ENCODE measurements around the gene MYO18A.
A peak's percentile ranks its signal among the peaks of the same experiment; 100 is the strongest.

The MYO18A gene

DNA sequence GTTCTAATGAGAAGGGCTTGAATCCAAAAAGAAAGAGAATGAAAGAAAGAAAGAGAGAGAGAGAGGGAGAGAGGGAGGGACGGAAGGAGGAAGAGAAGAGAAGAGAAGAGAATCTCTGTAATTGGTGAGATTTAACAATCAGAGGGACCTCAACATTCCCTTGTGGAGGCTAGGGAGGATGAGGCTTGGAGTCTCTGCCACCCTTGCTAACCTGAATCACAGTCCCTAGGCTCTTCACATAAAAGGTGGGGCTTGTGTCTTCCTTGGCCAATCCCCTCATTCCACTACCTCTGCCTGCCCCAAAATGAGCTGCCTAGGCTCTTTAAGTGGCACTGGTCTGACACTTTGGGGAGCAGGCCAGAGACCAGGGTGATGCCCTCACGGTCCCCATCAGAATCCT lies 107.2 kb downstream of the MYO18A start:
- no peaks in the 10 kb centered on the region for H3K4me1 ChIP-seq (ENCODE audit: control insufficient read depth, insufficient read depth, low read length)
- CTCF ChIA-PET = interaction anchor here (0.5 to 0.8 kb wide), 4 partner anchors 21 to 108 kb away, joined by 3 to 7 read pairs (median 3); no protein-coding TSS in a partner anchor
- H3K27ac ChIP-seq (ENCODE audit: extremely low read depth, low read depth, low read length) = no peak overlapping the region
- POLR2A ChIA-PET = interaction anchor here (0.6 kb wide), 2 partner anchors 13 to 374 kb away, joined by 4 read pairs; no protein-coding TSS in a partner anchor
- no peak overlapping the region for H3K4me3 ChIP-seq (ENCODE audit: low read depth, low read length)
- no peaks in the 10 kb centered on the region for H3K9me3 ChIP-seq (ENCODE audit: control insufficient read depth, insufficient read depth, low read depth, low read length)
- TF ChIP-seq ZNF366 (tag by site-specific recombination; conservative IDR thresholded peaks at IDR 0.05) = 0 out of 2 replicates have a peak, but pooled peaks have one; percentile 39
- TF ChIP-seq, protein P1, sequence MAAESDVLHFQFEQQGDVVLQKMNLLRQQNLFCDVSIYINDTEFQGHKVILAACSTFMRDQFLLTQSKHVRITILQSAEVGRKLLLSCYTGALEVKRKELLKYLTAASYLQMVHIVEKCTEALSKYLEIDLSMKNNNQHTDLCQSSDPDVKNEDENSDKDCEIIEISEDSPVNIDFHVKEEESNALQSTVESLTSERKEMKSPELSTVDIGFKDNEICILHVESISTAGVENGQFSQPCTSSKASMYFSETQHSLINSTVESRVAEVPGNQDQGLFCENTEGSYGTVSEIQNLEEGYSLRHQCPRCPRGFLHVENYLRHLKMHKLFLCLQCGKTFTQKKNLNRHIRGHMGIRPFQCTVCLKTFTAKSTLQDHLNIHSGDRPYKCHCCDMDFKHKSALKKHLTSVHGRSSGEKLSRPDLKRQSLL (tag by site-specific recombination; IDR thresholded peaks at IDR 0.05) = no peak
- peaks cover 0 to 7% of the 10 kb centered on the region in 2 experiments; a peak in 1 of 3 replicates for H3K36me3 ChIP-seq (ENCODE audit: control insufficient read depth in 2 of 2, insufficient read depth in 1 of 2, low read length in 2 of 2)

DNA sequence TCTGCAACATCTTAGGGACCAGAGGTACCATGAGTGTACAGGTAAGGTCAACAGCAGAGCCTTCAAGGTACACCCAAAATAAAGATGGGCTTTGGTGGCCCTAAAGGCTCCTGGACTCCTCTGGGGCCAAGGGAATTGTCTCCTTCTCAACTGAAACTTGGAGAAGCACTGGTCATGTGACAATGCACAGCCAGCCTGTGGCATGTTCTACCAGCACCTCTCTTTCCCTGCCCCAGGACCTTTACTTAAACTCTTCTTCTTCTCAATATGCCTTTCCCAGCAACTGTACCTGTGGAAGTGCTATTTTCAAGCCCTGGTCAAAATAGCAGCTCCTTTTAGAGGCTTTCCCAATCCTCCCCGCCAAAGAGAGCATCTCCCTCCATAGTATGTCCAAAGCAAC lies 108.9 kb downstream of the MYO18A start:
- H3K27ac ChIP-seq (ENCODE audit: extremely low read depth, low read depth, low read length) = no peak overlapping the region
- H3K36me3 ChIP-seq (ENCODE audit: control insufficient read depth in 2 of 2, insufficient read depth in 1 of 2, low read length in 2 of 2) = no peaks in the 10 kb centered on the region
- H3K4me3 ChIP-seq (ENCODE audit: low read depth, low read length) = no peak overlapping the region
- ChIA-PET CTCF (interaction anchor here (1.2 kb wide), 1 partner anchor 41 kb away, joined by 4 read pairs; no protein-coding TSS in a partner anchor), POLR2A (interaction anchor here (0.6 kb wide), 1 partner anchor 31 kb away, joined by 5 read pairs; no protein-coding TSS in a partner anchor)
- TF ChIP-seq ZNF23 (tag by site-specific recombination; IDR thresholded peaks at IDR 0.05; ENCODE audit: borderline replicate concordance) (no peak), ZNF654 (tag by site-specific recombination; IDR thresholded peaks at IDR 0.05; ENCODE audit: low read depth) (no peak), ZNF626 (tag by site-specific recombination; IDR thresholded peaks at IDR 0.05) (no peak), ZNF548 (tag by site-specific recombination; IDR thresholded peaks at IDR 0.05) (no peak), ZNF623 (tag by site-specific recombination; IDR thresholded peaks at IDR 0.05) (peak; percentile 81), BCL11A (tag by site-specific recombination; IDR thresholded peaks at IDR 0.05; ENCODE audit: low read depth) (no peak), ZNF223 (tag by site-specific recombination; IDR thresholded peaks at IDR 0.05) (no peak), ZNF416 (tag by site-specific recombination; IDR thresholded peaks at IDR 0.05) (no peak)
- H3K4me1 ChIP-seq (ENCODE audit: control insufficient read depth, insufficient read depth, low read length) = no peaks in the 10 kb centered on the region
- no peaks in the 10 kb centered on the region for H3K9me3 ChIP-seq (ENCODE audit: control insufficient read depth, insufficient read depth, low read depth, low read length)

DNA sequence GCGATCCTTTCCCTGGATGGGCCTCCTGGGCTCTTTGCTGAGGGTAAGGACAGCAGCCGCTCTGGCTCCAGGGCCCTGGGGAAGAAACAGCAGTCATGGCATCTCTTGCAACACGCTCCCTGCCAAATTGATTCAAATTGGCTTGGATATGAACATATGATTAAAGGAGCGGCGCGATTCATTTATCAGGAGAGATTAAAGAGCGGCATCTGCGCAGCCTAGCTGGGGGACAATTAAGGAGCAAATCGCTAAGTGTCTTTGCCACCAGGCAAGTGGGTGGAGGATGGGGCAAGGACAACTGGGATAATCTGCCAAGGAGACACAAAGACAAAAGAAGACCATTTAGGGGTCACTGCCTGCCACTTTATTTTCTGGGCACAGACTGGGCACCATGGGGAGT lies 109.4 kb downstream of the MYO18A start:
- TF ChIP-seq ZNF548 (tag by site-specific recombination; IDR thresholded peaks at IDR 0.05) = no peak
- no peak for TF ChIP-seq KLF8 (tag by site-specific recombination; IDR thresholded peaks at IDR 0.05)
- no peak for TF ChIP-seq ZNF24 (tag by site-specific recombination; IDR thresholded peaks at IDR 0.05)
- no peak for TF ChIP-seq ZNF248 (tag by site-specific recombination; IDR thresholded peaks at IDR 0.05)
- TF ChIP-seq ZNF426 (tag by site-specific recombination; IDR thresholded peaks at IDR 0.05) = no peak
- no peak for TF ChIP-seq HOXA7 (CRISPR knock-in tag; IDR thresholded peaks at IDR 0.05; ENCODE audit: borderline replicate concordance)
- TF ChIP-seq, protein P2, sequence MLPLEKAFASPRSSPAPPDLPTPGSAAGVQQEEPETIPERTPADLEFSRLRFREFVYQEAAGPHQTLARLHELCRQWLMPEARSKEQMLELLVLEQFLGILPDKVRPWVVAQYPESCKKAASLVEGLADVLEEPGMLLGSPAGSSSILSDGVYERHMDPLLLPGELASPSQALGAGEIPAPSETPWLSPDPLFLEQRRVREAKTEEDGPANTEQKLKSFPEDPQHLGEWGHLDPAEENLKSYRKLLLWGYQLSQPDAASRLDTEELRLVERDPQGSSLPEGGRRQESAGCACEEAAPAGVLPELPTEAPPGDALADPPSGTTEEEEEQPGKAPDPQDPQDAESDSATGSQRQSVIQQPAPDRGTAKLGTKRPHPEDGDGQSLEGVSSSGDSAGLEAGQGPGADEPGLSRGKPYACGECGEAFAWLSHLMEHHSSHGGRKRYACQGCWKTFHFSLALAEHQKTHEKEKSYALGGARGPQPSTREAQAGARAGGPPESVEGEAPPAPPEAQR (tag by site-specific recombination; IDR thresholded peaks at IDR 0.05) = no peak
- no peak for TF ChIP-seq TRIM28 (IDR thresholded peaks at IDR 0.05; ENCODE audit: borderline replicate concordance, low read length)
- no peak for TF ChIP-seq SALL2 (tag by site-specific recombination; IDR thresholded peaks at IDR 0.05; ENCODE audit: borderline replicate concordance)
- no peak for TF ChIP-seq ZFP41 (tag by site-specific recombination; IDR thresholded peaks at IDR 0.05; ENCODE audit: borderline replicate concordance)
- no peak for TF ChIP-seq ZNF19 (tag by site-specific recombination; IDR thresholded peaks at IDR 0.05; ENCODE audit: low read depth)
- TF ChIP-seq ZNF174 (tag by site-specific recombination; IDR thresholded peaks at IDR 0.05) = no peak
- no peak for TF ChIP-seq ZBTB8A (tag by site-specific recombination; IDR thresholded peaks at IDR 0.05)
- CTCF ChIA-PET = no interaction called here
- Histone ChIP-seq H3K9me3 (ENCODE audit: control insufficient read depth, insufficient read depth, low read depth, low read length) (no peaks in the 10 kb centered on the region), H3K36me3 (ENCODE audit: control insufficient read depth in 2 of 2, insufficient read depth in 1 of 2, low read length in 2 of 2) (no peaks in the 10 kb centered on the region), H3K4me1 (ENCODE audit: control insufficient read depth, insufficient read depth, low read length) (no peaks in the 10 kb centered on the region), H3K27ac (ENCODE audit: extremely low read depth, low read depth, low read length) (no peak overlapping the region), H3K4me3 (ENCODE audit: low read depth, low read length) (no peak overlapping the region)
- POLR2A ChIA-PET = interaction anchor here (0.6 kb wide), 1 partner anchor 30 kb away, joined by 5 read pairs; no protein-coding TSS in a partner anchor

Data from HEK293 (cell line).